ENCODE data around the gene CSAD.

Gene CSAD

DNA sequence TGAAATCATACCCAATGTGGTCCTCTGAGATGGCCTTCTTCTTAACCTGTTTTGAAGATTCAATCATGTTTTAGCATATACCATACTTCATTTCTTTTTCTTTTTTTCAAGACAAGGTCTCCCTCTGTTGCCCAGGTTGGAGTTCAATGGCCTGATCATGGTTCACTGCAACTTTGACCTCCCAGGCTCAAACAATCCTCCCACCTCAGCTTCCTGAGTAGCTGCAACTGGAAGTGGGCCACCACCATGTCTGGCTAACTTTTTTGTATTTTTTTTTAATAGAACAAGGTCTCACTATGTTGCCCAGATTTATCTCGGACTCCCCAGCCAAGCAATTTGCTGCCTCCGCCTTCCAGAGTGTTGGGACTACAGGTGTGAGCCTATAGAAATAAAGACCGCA is 47.0 kb downstream of the CSAD start:
- no peaks in the 10 kb centered on the region for H3K36me3 ChIP-seq (replicated peaks in 1 of 2; ENCODE audit: control insufficient read depth in 2 of 2, insufficient read depth in 2 of 2, low read length in 2 of 2)
- WGBS, 2 donors (ENCODE audit: extremely low coverage in 2 of 2, insufficient read length in 2 of 2, insufficient replicate concordance in 1 of 2): no CpG with 5 or more reads among the region's 3 CpGs
- DNase-seq (ENCODE audit: low spot score): no peak

DNA sequence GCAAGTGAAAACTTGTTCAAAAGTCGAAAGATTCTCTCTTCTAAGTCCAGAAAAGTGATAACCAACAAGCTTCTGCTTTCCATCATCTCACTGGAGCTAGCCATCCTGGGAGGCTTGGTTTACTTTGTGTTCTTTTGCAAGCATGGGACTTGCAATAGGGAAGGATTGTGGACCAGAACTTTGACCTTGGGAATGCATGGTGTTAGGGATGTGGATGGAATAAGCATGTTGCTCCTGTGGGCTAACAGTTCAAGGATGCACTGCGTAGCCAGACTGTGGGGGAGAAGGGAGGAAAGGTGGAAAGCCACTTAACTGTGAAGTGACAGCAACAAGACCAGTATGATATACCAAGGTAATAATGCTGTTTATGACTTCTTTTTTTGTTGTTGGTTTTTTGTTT is 48.9 kb downstream of the CSAD start:
- H3K9ac ChIP-seq (ENCODE audit: low read depth, low read length, poor library complexity): no peak overlapping the region
- H3K27me3 ChIP-seq (ENCODE audit: control insufficient read depth in 3 of 3, insufficient read depth in 3 of 3, low read depth in 1 of 3, low read length in 3 of 3): peaks cover 0 to 10% (median 2%) of the 10 kb centered on the region in 3 experiments
- H3K79me1 ChIP-seq (ENCODE audit: low read depth, low read length): no peaks in the 10 kb centered on the region
- no peak overlapping the region for H3K14ac ChIP-seq (ENCODE audit: low read length)
- H2BK12ac ChIP-seq (ENCODE audit: low read length): no peak overlapping the region
- H3K4me2 ChIP-seq (ENCODE audit: insufficient read depth, low read length, poor library complexity, severe bottlenecking): no peak overlapping the region
- no peak overlapping the region for H3K4me3 ChIP-seq (ENCODE audit: low read length in 2 of 2)
- H3K4ac ChIP-seq (ENCODE audit: low read length): no peak overlapping the region
- H2AK5ac ChIP-seq (ENCODE audit: low read depth, low read length): no peak overlapping the region
- H3K36me3 ChIP-seq (replicated peaks in 1 of 2; ENCODE audit: control insufficient read depth in 2 of 2, insufficient read depth in 2 of 2, low read length in 2 of 2): no peaks in the 10 kb centered on the region
- H2BK5ac ChIP-seq (ENCODE audit: low read length): no peak overlapping the region
- no peak overlapping the region for H3K27ac ChIP-seq (replicated peaks; ENCODE audit: low read length)
- no peak overlapping the region for H2AFZ ChIP-seq (ENCODE audit: low read length)
- no peak for DNase-seq (ENCODE audit: low spot score)
- no peaks in the 10 kb centered on the region for H3K9me3 ChIP-seq (replicated peaks in 1 of 2; ENCODE audit: control insufficient read depth in 2 of 2, insufficient read depth in 1 of 2, low read depth in 1 of 2, low read length in 2 of 2)
- no CpG with 5 or more reads among the region's 2 CpGs for WGBS, 2 donors (ENCODE audit: extremely low coverage in 2 of 2, insufficient read length in 2 of 2, insufficient replicate concordance in 1 of 2)
- H3K23ac ChIP-seq (ENCODE audit: low read depth, low read length, poor library complexity): no peak overlapping the region
- no peak overlapping the region for H4K8ac ChIP-seq (ENCODE audit: low read depth, low read length)
- no peak overlapping the region for H4K91ac ChIP-seq (ENCODE audit: low read depth, low read length, poor library complexity)
- no peaks in the 10 kb centered on the region for H3K4me1 ChIP-seq (ENCODE audit: control insufficient read depth in 2 of 2, insufficient read depth in 1 of 2, low read depth in 1 of 2, low read length in 2 of 2)
- H2BK120ac ChIP-seq (ENCODE audit: low read depth, low read length): no peak overlapping the region
- no peak overlapping the region for H3K18ac ChIP-seq (ENCODE audit: low read length)
- no peak overlapping the region for H2BK15ac ChIP-seq (ENCODE audit: low read length)

More for the DNA sequence above, 47.0 kb downstream of the CSAD start:
- H2AFZ ChIP-seq (ENCODE audit: low read length): no peak overlapping the region
- no peak overlapping the region for H2BK5ac ChIP-seq (ENCODE audit: low read length)
- no peak overlapping the region for H3K27ac ChIP-seq (replicated peaks; ENCODE audit: low read length)
- H4K91ac ChIP-seq (ENCODE audit: low read depth, low read length, poor library complexity): no peak overlapping the region
- H3K4me1 ChIP-seq (ENCODE audit: control insufficient read depth in 2 of 2, insufficient read depth in 1 of 2, low read depth in 1 of 2, low read length in 2 of 2): no peaks in the 10 kb centered on the region
- no peak overlapping the region for H3K14ac ChIP-seq (ENCODE audit: low read length)
- H3K4ac ChIP-seq (ENCODE audit: low read length): no peak overlapping the region
- no peak overlapping the region for H3K4me2 ChIP-seq (ENCODE audit: insufficient read depth, low read length, poor library complexity, severe bottlenecking)
- H2BK15ac ChIP-seq (ENCODE audit: low read length): no peak overlapping the region
- peaks cover 0 to 10% (median under 1%) of the 10 kb centered on the region in 3 experiments for H3K27me3 ChIP-seq (ENCODE audit: control insufficient read depth in 3 of 3, insufficient read depth in 3 of 3, low read depth in 1 of 3, low read length in 3 of 3)
- H2AK5ac ChIP-seq (ENCODE audit: low read depth, low read length): no peak overlapping the region
- no peak overlapping the region for H2BK12ac ChIP-seq (ENCODE audit: low read length)
- H2BK120ac ChIP-seq (ENCODE audit: low read depth, low read length): no peak overlapping the region
- no peak overlapping the region for H4K8ac ChIP-seq (ENCODE audit: low read depth, low read length)
- no peaks in the 10 kb centered on the region for H3K79me1 ChIP-seq (ENCODE audit: low read depth, low read length)
- no peak overlapping the region for H3K18ac ChIP-seq (ENCODE audit: low read length)
- H3K23ac ChIP-seq (ENCODE audit: low read depth, low read length, poor library complexity): no peak overlapping the region
- no peak overlapping the region for H3K4me3 ChIP-seq (ENCODE audit: low read length in 2 of 2)
- H3K9ac ChIP-seq (ENCODE audit: low read depth, low read length, poor library complexity): no peak overlapping the region
- H3K9me3 ChIP-seq (replicated peaks in 1 of 2; ENCODE audit: control insufficient read depth in 2 of 2, insufficient read depth in 1 of 2, low read depth in 1 of 2, low read length in 2 of 2): no peaks in the 10 kb centered on the region

DNA sequence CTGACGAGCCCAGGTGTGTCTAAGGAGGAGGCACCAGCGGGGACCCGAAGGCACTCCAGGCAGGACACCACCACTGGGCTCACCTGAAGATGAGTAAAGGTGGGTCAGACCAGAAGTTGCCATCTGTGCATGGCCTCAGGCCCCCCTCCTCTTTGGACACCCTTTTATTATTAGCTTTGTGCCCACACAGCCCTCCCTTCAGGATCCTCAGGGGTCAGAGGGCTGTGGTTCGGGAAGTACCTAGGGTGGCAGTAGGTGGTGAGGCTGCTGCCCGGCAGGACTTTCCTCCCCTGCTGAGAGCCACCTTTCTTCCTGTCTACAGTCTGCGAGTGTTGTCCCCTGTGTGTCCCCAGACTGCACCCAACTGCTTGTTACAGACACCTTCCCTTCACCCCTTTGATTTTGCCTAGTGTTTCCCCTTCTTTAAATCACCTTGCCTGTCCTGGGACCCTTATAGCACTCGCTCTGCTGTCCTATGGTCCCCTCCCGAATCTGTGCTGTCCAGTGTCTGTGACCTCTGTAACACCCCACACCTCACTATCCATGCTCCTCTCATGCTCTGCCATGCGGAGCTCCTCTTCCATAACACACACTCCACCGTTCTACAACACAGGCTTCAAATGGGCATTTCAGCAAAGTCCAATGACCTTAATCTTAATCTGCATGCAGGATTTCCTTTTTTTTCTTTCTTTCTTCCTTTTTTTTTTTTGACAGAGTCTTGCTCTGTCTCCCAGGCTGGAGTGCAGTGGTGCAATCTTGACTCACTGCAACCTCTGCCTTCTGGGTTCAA is 51.8 kb downstream of the CSAD start:
- H2BK12ac ChIP-seq (ENCODE audit: low read length): no peak overlapping the region
- no peak overlapping the region for H2BK120ac ChIP-seq (ENCODE audit: low read depth, low read length)
- no peaks in the 10 kb centered on the region for H3K9me3 ChIP-seq (replicated peaks in 1 of 2; ENCODE audit: control insufficient read depth in 2 of 2, insufficient read depth in 1 of 2, low read depth in 1 of 2, low read length in 2 of 2)
- peak overlapping the region; percentile 30 for H3K23ac ChIP-seq (ENCODE audit: low read depth, low read length, poor library complexity)
- no peak overlapping the region for H3K27ac ChIP-seq (replicated peaks; ENCODE audit: low read length)
- no peak overlapping the region for H3K9ac ChIP-seq (ENCODE audit: low read depth, low read length, poor library complexity)
- H2AK5ac ChIP-seq (ENCODE audit: low read depth, low read length): peak overlapping the region; percentile 74
- H3K4ac ChIP-seq (ENCODE audit: low read length): no peak overlapping the region
- H3K14ac ChIP-seq (ENCODE audit: low read length): no peak overlapping the region
- no peaks in the 10 kb centered on the region for H3K79me1 ChIP-seq (ENCODE audit: low read depth, low read length)
- no peak for DNase-seq (ENCODE audit: low spot score)
- no peak overlapping the region for H3K18ac ChIP-seq (ENCODE audit: low read length)
- no peak overlapping the region for H4K8ac ChIP-seq (ENCODE audit: low read depth, low read length)
- no peak overlapping the region for H2BK15ac ChIP-seq (ENCODE audit: low read length)
- no peaks in the 10 kb centered on the region for H3K36me3 ChIP-seq (replicated peaks in 1 of 2; ENCODE audit: control insufficient read depth in 2 of 2, insufficient read depth in 2 of 2, low read length in 2 of 2)
- peaks cover 0 to 10% (median 2%) of the 10 kb centered on the region in 3 experiments for H3K27me3 ChIP-seq (ENCODE audit: control insufficient read depth in 3 of 3, insufficient read depth in 3 of 3, low read depth in 1 of 3, low read length in 3 of 3)
- no peak overlapping the region for H3K4me3 ChIP-seq (ENCODE audit: low read length in 2 of 2)
- no peak overlapping the region for H3K4me2 ChIP-seq (ENCODE audit: insufficient read depth, low read length, poor library complexity, severe bottlenecking)
- H3K4me1 ChIP-seq (ENCODE audit: control insufficient read depth in 2 of 2, insufficient read depth in 1 of 2, low read depth in 1 of 2, low read length in 2 of 2): no peaks in the 10 kb centered on the region
- no CpG with 5 or more reads among the region's 10 CpGs for WGBS, 2 donors (ENCODE audit: extremely low coverage in 2 of 2, insufficient read length in 2 of 2, insufficient replicate concordance in 1 of 2)
- peak overlapping the region; percentile 72 for H2BK5ac ChIP-seq (ENCODE audit: low read length)
- no peak overlapping the region for H4K91ac ChIP-seq (ENCODE audit: low read depth, low read length, poor library complexity)
- H2AFZ ChIP-seq (ENCODE audit: low read length): no peak overlapping the region

DNA sequence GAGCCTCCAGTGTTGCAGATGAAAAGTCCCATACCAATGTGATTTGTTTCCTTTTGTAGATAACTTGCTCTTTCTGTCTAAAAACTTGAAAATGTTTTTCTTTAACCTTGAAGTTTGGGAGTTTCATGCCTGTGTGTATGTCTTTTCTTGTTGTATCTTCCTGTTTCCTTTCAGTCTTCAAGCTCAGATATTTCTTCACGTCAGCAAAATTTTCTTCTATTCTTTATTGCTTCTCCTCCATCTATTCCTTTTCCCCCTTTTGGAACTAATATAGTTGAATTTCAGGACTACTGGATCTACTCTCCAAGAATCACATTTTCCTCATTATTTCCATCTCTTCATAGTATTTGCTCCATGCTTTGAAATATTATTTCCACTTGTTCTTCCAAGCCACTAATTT is 53.6 kb downstream of the CSAD start:
- Histone ChIP-seq H4K8ac (ENCODE audit: low read depth, low read length) (no peak overlapping the region), H3K14ac (ENCODE audit: low read length) (no peak overlapping the region), H3K23ac (ENCODE audit: low read depth, low read length, poor library complexity) (no peak overlapping the region), H2BK120ac (ENCODE audit: low read depth, low read length) (no peak overlapping the region), H4K91ac (ENCODE audit: low read depth, low read length, poor library complexity) (no peak overlapping the region), H2BK15ac (ENCODE audit: low read length) (no peak overlapping the region), H3K79me1 (ENCODE audit: low read depth, low read length) (no peaks in the 10 kb centered on the region), H2AK5ac (ENCODE audit: low read depth, low read length) (no peak overlapping the region), H2BK5ac (ENCODE audit: low read length) (no peak overlapping the region), H3K4me3 (ENCODE audit: low read length in 2 of 2) (no peak overlapping the region), H3K9ac (ENCODE audit: low read depth, low read length, poor library complexity) (no peak overlapping the region), H2AFZ (ENCODE audit: low read length) (no peak overlapping the region), H3K4me2 (ENCODE audit: insufficient read depth, low read length, poor library complexity, severe bottlenecking) (no peak overlapping the region), H3K4ac (ENCODE audit: low read length) (no peak overlapping the region), H3K27me3 (ENCODE audit: control insufficient read depth in 3 of 3, insufficient read depth in 3 of 3, low read depth in 1 of 3, low read length in 3 of 3) (peaks cover 0 to 10% (median 2%) of the 10 kb centered on the region in 3 experiments), H2BK12ac (ENCODE audit: low read length) (no peak overlapping the region), H3K9me3 (replicated peaks in 1 of 2; ENCODE audit: control insufficient read depth in 2 of 2, insufficient read depth in 1 of 2, low read depth in 1 of 2, low read length in 2 of 2) (peaks cover 0 to 6% of the 10 kb centered on the region in 2 donors), H3K27ac (replicated peaks; ENCODE audit: low read length) (no peak overlapping the region), H3K4me1 (ENCODE audit: control insufficient read depth in 2 of 2, insufficient read depth in 1 of 2, low read depth in 1 of 2, low read length in 2 of 2) (no peaks in the 10 kb centered on the region), H3K36me3 (replicated peaks in 1 of 2; ENCODE audit: control insufficient read depth in 2 of 2, insufficient read depth in 2 of 2, low read length in 2 of 2) (no peaks in the 10 kb centered on the region), H3K18ac (ENCODE audit: low read length) (no peak overlapping the region)
- WGBS, 2 donors (ENCODE audit: extremely low coverage in 2 of 2, insufficient read length in 2 of 2, insufficient replicate concordance in 1 of 2): no CpG with 5 or more reads among the region's 1 CpG
- DNase-seq (ENCODE audit: low spot score): no peak
